Smooth muscle cell (in vitro differentiated cells): Measurements from ENCODE around the gene SPOUT1. TPM values are rescaled to one million over a fixed set of nuclear protein-coding genes. Genes with fewer than 3 reads are reported as not detected.

ENCODE experiments used
- DNase-seq: peaks from one replicate; lab custom pipeline; 2025; ENCODE audit not compliant: unreplicated experiment; lab: John Stamatoyannopoulos, UW
- H2AFZ ChIP-seq: fragments of 200-600 bp; sonication (generic); 2 replicates; pipeline ENCODE4 v1.6.0; 2016; ENCODE audit warnings: antibody characterized with exemption, low read depth, mild to moderate bottlenecking
- H3F3A ChIP-seq: fragments of 200-600 bp; sonication (generic); 2 replicates; pipeline ENCODE4 v1.6.0; 2017; ENCODE audit warnings: antibody characterized with exemption, low read depth
- H3K27ac ChIP-seq: fragments of 200-600 bp; sonication (generic); 2 replicates; pipeline ENCODE4 v1.5.1; 2016; ENCODE audit warnings: low read depth, mild to moderate bottlenecking
- H3K27me3 ChIP-seq: fragments of 200-600 bp; sonication (generic); 2 replicates; pipeline ENCODE4 v1.6.1; 2016; ENCODE audit warnings: low read depth, mild to moderate bottlenecking
- H3K36me3 ChIP-seq: fragments of 200-600 bp; sonication (generic); 2 replicates; pipeline ENCODE4 v1.5.1; 2016; ENCODE audit warnings: low read depth
- H3K4me1 ChIP-seq: fragments of 200-600 bp; sonication (generic); 2 replicates; pipeline ENCODE4 v1.5.1; 2016; ENCODE audit warnings: low read depth
- H3K4me2 ChIP-seq: fragments of 200-600 bp; sonication (generic); 2 replicates; pipeline ENCODE4 v1.6.0; 2016; ENCODE audit warnings: mild to moderate bottlenecking
- H3K4me3 ChIP-seq: fragments of 200-600 bp; sonication (generic); 2 replicates; pipeline ENCODE4 v1.5.1; 2016; ENCODE audit warnings: mild to moderate bottlenecking
- H3K79me2 ChIP-seq: fragments of 200-600 bp; sonication (generic); 2 replicates; pipeline ENCODE4 v1.6.0; 2016; ENCODE audit warnings: low read depth, mild to moderate bottlenecking
- H3K9ac ChIP-seq: fragments of 200-600 bp; sonication (generic); 2 replicates; pipeline ENCODE4 v1.6.0; 2016; ENCODE audit warnings: low read depth
- H3K9me3 ChIP-seq: fragments of 200-600 bp; sonication (generic); replicated peaks from 2 replicates; pipeline ENCODE4 v1.5.1; 2016; ENCODE audit warnings: low read depth
- H4K20me1 ChIP-seq: fragments of 200-600 bp; sonication (generic); 2 replicates; pipeline ENCODE4 v1.6.0; 2016; ENCODE audit warnings: low read depth
- CTCF ChIP-seq: fragments of 200-600 bp; sonication (generic); IDR thresholded peaks from 2 replicates; pipeline ENCODE4 v1.5.1; 2017; ENCODE audit warnings: borderline replicate concordance, mild to moderate bottlenecking, antibody characterized with exemption; ENCODE audit not compliant: insufficient read depth, poor library complexity, severe bottlenecking
- WGBS: methylation state at CpG from one replicate; pipeline ENCODE4 v1.1.7; 2016; ENCODE audit warnings: low lambda C conversion rate; 5-methylcytosine and 5-hydroxymethylcytosine counted together
- polyA plus RNA-seq: library from polyadenylated mRNA; unstranded; fragments of >200 nt; fragmentation: Nextera tagmentation; extraction: Ambion mirVana; gene quantifications from 2 replicates; pipeline ENCODE4 v1.2.1, GENCODE V29; 2016
- total RNA-seq: library from RNA; depleted of rRNA; stranded (reverse); fragments of >200 nt; gene quantifications from 2 replicates; pipeline ENCODE4 v1.2.3, GENCODE V29; 2014

The SPOUT1 gene
- total and polyA plus RNA-seq, 2 experiments from 2014 or later: 8.7 to 50.4 TPM

- Histone ChIP-seq H3K36me3 (no peaks in the 10 kb centered on the region), H2AFZ (no peak overlapping the region), H3K27me3 (no peaks in the 10 kb centered on the region), H3K4me1 (peaks cover 11% of the 10 kb centered on the region), H3F3A (peaks cover 5% of the 10 kb centered on the region), H3K27ac (peak overlapping the region; percentile 94), H3K79me2 (peaks cover 20% of the 10 kb centered on the region), H3K9me3 (no peaks in the 10 kb centered on the region), H3K9ac (peak overlapping the region; percentile 95), H3K4me3 (peak overlapping the region; percentile 96), H4K20me1 (peaks cover 3% of the 10 kb centered on the region), H3K4me2 (peak overlapping the region; percentile 93)
- WGBS: 91% methylated on average over 11 of the region's 11 CpGs
- no peak for DNase-seq
- no peak for TF ChIP-seq CTCF
Measured at GRCh38 chr9:128770286-128771030, 59.1 kb downstream of the SPOUT1 start.

Other genes with a start within 250 kb of the SPOUT1 start
- 23.5 and 28.6 TPM in 2 replicates for gene DYNC2I2, start 172.9 kb downstream of the SPOUT1 start, total RNA-seq
- 50.9 and 58.3 TPM in 2 replicates for gene DYNC2I2, start 172.9 kb downstream of the SPOUT1 start, polyA plus RNA-seq
- gene SET, start 140.6 kb downstream of the SPOUT1 start, total RNA-seq: 262 and 380 TPM in 2 replicates
- gene SET, start 140.6 kb downstream of the SPOUT1 start, polyA plus RNA-seq: 162 and 197 TPM in 2 replicates
- gene PKN3, start 127.3 kb downstream of the SPOUT1 start, total RNA-seq: 0.63 and 1.4 TPM in 2 replicates
- gene PKN3, start 127.3 kb downstream of the SPOUT1 start, polyA plus RNA-seq: 1.5 and 2.2 TPM in 2 replicates
- gene ZDHHC12, start 105.7 kb downstream of the SPOUT1 start, total RNA-seq: 19.9 and 20.8 TPM in 2 replicates
- gene ZDHHC12, start 105.7 kb downstream of the SPOUT1 start, polyA plus RNA-seq: 31.3 and 49.0 TPM in 2 replicates
- gene ZER1, start 57.9 kb downstream of the SPOUT1 start, total RNA-seq: 35.1 and 38.4 TPM in 2 replicates
- 30.6 and 34.6 TPM in 2 replicates for gene ZER1, start 57.9 kb downstream of the SPOUT1 start, polyA plus RNA-seq
- 7.6 and 25.5 TPM in 2 replicates for gene TBC1D13, start 42.5 kb downstream of the SPOUT1 start, total RNA-seq
- 27.4 and 29.3 TPM in 2 replicates for gene TBC1D13, start 42.5 kb downstream of the SPOUT1 start, polyA plus RNA-seq
- 10.8 and 18.4 TPM in 2 replicates for gene ENDOG, start 11.3 kb downstream of the SPOUT1 start, total RNA-seq
- gene ENDOG, start 11.3 kb downstream of the SPOUT1 start, polyA plus RNA-seq: 30.5 and 35.1 TPM in 2 replicates
- gene KYAT1, start 52.2 kb upstream of the SPOUT1 start, total RNA-seq: 3.1 and 10.2 TPM in 2 replicates
- gene KYAT1, start 52.2 kb upstream of the SPOUT1 start, polyA plus RNA-seq: 7.7 and 9.3 TPM in 2 replicates
- 44.9 and 50.1 TPM in 2 replicates for gene LRRC8A, start 52.3 kb upstream of the SPOUT1 start, total RNA-seq
- gene LRRC8A, start 52.3 kb upstream of the SPOUT1 start, polyA plus RNA-seq: 48.6 and 58.3 TPM in 2 replicates
- 7.3 and 17.3 TPM in 2 replicates for gene PHYHD1, start 91.2 kb upstream of the SPOUT1 start, total RNA-seq
- gene PHYHD1, start 91.2 kb upstream of the SPOUT1 start, polyA plus RNA-seq: 30.5 and 37.6 TPM in 2 replicates
- 14.1 and 18.7 TPM in 2 replicates for gene DOLK, start 117.8 kb upstream of the SPOUT1 start, total RNA-seq
- 26.2 and 31.3 TPM in 2 replicates for gene DOLK, start 117.8 kb upstream of the SPOUT1 start, polyA plus RNA-seq
- gene NUP188, start 117.9 kb upstream of the SPOUT1 start, total RNA-seq: 40.9 and 45.8 TPM in 2 replicates
- gene NUP188, start 117.9 kb upstream of the SPOUT1 start, polyA plus RNA-seq: 27.5 and 31.9 TPM in 2 replicates
- 25.9 and 44.8 TPM in 2 replicates for gene SH3GLB2, start 198.5 kb upstream of the SPOUT1 start, total RNA-seq
- 31.9 and 94.9 TPM in 2 replicates for gene SH3GLB2, start 198.5 kb upstream of the SPOUT1 start, polyA plus RNA-seq
- gene MIGA2, start 206.8 kb upstream of the SPOUT1 start, total RNA-seq: 17.8 and 21.6 TPM in 2 replicates
- gene MIGA2, start 206.8 kb upstream of the SPOUT1 start, polyA plus RNA-seq: 18.1 and 21.5 TPM in 2 replicates